ENCODE measurements around the gene KCNB1. TPM values are rescaled to one million over a fixed set of nuclear protein-coding genes. Genes with fewer than 3 reads are reported as not detected.

Gene KCNB1
- total and polyA plus RNA-seq, 2 donors (not counting 1 experiment from before 2014, with no cell fraction given), result 0.12 TPM; not detected in 1

- no peak overlapping the region for H3K9ac ChIP-seq (ENCODE audit: low read length)
- H3K9me3 ChIP-seq (ENCODE audit: control extremely low read depth in 1 of 3, control insufficient read depth in 2 of 3, insufficient read depth in 1 of 3, low read length in 2 of 3), result peaks cover 0 to 24% (median 9%) of the 10 kb centered on the region in 3 donors
- intact Hi-C loops (cut with micrococcal nuclease), result no loop called here
- Mint-ChIP-seq H3K27me3 (peaks cover 32% of the 10 kb centered on the region), H3K4me1 (no peaks in the 10 kb centered on the region), H3K9me3 (ENCODE audit: insufficient read depth) (no peaks in the 10 kb centered on the region), H3K4me3 (no peak overlapping the region), H3K27ac (no peak overlapping the region)
- H3K27ac ChIP-seq (ENCODE audit: low read length in 2 of 2), result no peak overlapping the region
- ATAC-seq (ENCODE audit: low read depth), result no peak
- WGBS (ENCODE audit: insufficient coverage), result 96% methylated on average over 5 of the region's 8 CpGs
- no peaks in the 10 kb centered on the region for H3K4me1 ChIP-seq (ENCODE audit: control insufficient read depth in 2 of 2, insufficient read depth in 2 of 2, low read length in 2 of 2)
- H3K27me3 ChIP-seq (replicated peaks in 1 of 4; ENCODE audit: control extremely low read depth in 1 of 4, control insufficient read depth in 3 of 4, insufficient read depth in 4 of 4, low read length in 3 of 4), result peaks cover 0 to 8% (median 1%) of the 10 kb centered on the region in 4 experiments
- no peak overlapping the region for H3K4me3 ChIP-seq (ENCODE audit: control extremely low read depth in 1 of 5, extremely low read depth in 1 of 5, insufficient read depth in 1 of 5, low read depth in 2 of 5, low read length in 4 of 5)
- POLR2A ChIA-PET, result no interaction called here
- H3K4me2 ChIP-seq (replicated peaks; ENCODE audit: low read depth, low read length, poor library complexity, severe bottlenecking), result no peak overlapping the region
- H4K20me1 ChIP-seq (ENCODE audit: control insufficient read depth, insufficient read depth, low read length, poor library complexity, severe bottlenecking), result no peaks in the 10 kb centered on the region
- no peak overlapping the region for H2AFZ ChIP-seq (ENCODE audit: insufficient read depth, low read depth, low read length, poor library complexity, severe bottlenecking)
- TF ChIP-seq EZH2 (IDR thresholded peaks at IDR 0.05; ENCODE audit: borderline replicate concordance, insufficient read depth, low read depth, low read length, poor library complexity, severe bottlenecking), result no peak
- TF ChIP-seq CTCF (IDR thresholded peaks at IDR 0.05), result no peak
- H3K36me3 ChIP-seq (replicated peaks in 1 of 2; ENCODE audit: control extremely low read depth in 1 of 2, control insufficient read depth in 1 of 2, extremely low read depth in 1 of 2, insufficient read depth in 2 of 2, low read length in 1 of 2), result no peaks in the 10 kb centered on the region
- CTCF ChIA-PET, result interaction anchor here (0.8 kb wide), 1 partner anchor 10 kb away, joined by 3 read pairs; no protein-coding TSS in a partner anchor
- DNase-seq, result no peak
- no peaks in the 10 kb centered on the region for H3K79me2 ChIP-seq (ENCODE audit: control insufficient read depth, insufficient read depth, low read length)
Measured at GRCh38 chr20:49523767-49524360, 41.4 kb upstream of the KCNB1 start.

DNA sequence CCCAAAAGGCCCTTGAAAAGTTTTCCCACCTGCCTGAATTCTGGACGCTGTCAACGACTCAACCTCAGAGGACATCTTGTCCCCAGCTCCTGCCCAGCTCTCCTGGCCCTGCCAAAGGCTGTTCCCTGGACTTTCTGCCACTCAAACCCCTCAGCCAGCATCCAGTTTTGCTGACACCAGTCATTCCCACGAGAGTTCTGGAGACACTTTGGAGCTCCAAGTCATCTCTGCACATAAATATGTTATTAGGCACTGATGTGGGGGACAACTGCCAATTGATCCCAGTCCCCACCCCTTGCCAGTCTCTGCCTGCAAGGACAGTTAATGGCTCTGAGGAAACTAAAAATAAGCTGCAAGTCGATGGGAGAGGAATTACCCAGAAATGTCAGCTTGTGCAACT is 38.9 kb upstream of the KCNB1 start:
- POLR2A ChIA-PET, result no interaction called here
- intact Hi-C loops (cut with micrococcal nuclease), result no loop called here

More for the DNA sequence above, 38.9 kb upstream of the KCNB1 start:
- Histone ChIP-seq H3K27me3 (replicated peaks in 1 of 4; ENCODE audit: control extremely low read depth in 1 of 4, control insufficient read depth in 3 of 4, insufficient read depth in 4 of 4, low read length in 3 of 4) (peaks cover 0 to 11% (median 1%) of the 10 kb centered on the region in 4 experiments), H3K79me2 (ENCODE audit: control insufficient read depth, insufficient read depth, low read length) (no peaks in the 10 kb centered on the region), H3K9me3 (ENCODE audit: control extremely low read depth in 1 of 3, control insufficient read depth in 2 of 3, insufficient read depth in 1 of 3, low read length in 2 of 3) (peaks cover 0 to 24% (median 9%) of the 10 kb centered on the region in 3 donors), H3K36me3 (replicated peaks in 1 of 2; ENCODE audit: control extremely low read depth in 1 of 2, control insufficient read depth in 1 of 2, extremely low read depth in 1 of 2, insufficient read depth in 2 of 2, low read length in 1 of 2) (no peaks in the 10 kb centered on the region), H3K27ac (ENCODE audit: low read length in 2 of 2) (no peak overlapping the region), H3K4me3 (ENCODE audit: control extremely low read depth in 1 of 5, extremely low read depth in 1 of 5, insufficient read depth in 1 of 5, low read depth in 2 of 5, low read length in 4 of 5) (no peak overlapping the region), H3K9ac (ENCODE audit: low read length) (no peak overlapping the region), H3K4me1 (ENCODE audit: control insufficient read depth in 2 of 2, insufficient read depth in 2 of 2, low read length in 2 of 2) (no peaks in the 10 kb centered on the region), H3K4me2 (replicated peaks; ENCODE audit: low read depth, low read length, poor library complexity, severe bottlenecking) (no peak overlapping the region), H4K20me1 (ENCODE audit: control insufficient read depth, insufficient read depth, low read length, poor library complexity, severe bottlenecking) (no peaks in the 10 kb centered on the region), H2AFZ (ENCODE audit: insufficient read depth, low read depth, low read length, poor library complexity, severe bottlenecking) (no peak overlapping the region)
- ATAC-seq (ENCODE audit: low read depth), result no peak
- TF ChIP-seq EZH2 (IDR thresholded peaks at IDR 0.05; ENCODE audit: borderline replicate concordance, insufficient read depth, low read depth, low read length, poor library complexity, severe bottlenecking) (no peak), CTCF (IDR thresholded peaks at IDR 0.05) (no peak)
- no peak for DNase-seq
- 87% methylated on average over 3 of the region's 4 CpGs for WGBS (ENCODE audit: insufficient coverage)
- CTCF ChIA-PET, result interaction anchor here (0.6 kb wide), 1 partner anchor 12 kb away, joined by 3 read pairs; no protein-coding TSS in a partner anchor
- H3K4me3 Mint-ChIP-seq, result no peak overlapping the region
- peaks cover 36% of the 10 kb centered on the region for H3K27me3 Mint-ChIP-seq
- H3K9me3 Mint-ChIP-seq (ENCODE audit: insufficient read depth), result no peaks in the 10 kb centered on the region
- no peaks in the 10 kb centered on the region for H3K4me1 Mint-ChIP-seq
- H3K27ac Mint-ChIP-seq, result no peak overlapping the region

Measured in B cell (primary cell).